ENCODE data around the gene GOLGA8B. TPM values are rescaled to one million over a fixed set of nuclear protein-coding genes. Genes with fewer than 3 reads are reported as not detected.

Gene GOLGA8B
- total and polyA plus RNA-seq, 4 donors: 8.4 to 71.0 (median 22.9) TPM

- 80% methylated on average over 7 of the region's 7 CpGs for WGBS
- no peaks in the 10 kb centered on the region for H3K27me3 ChIP-seq (ENCODE audit: control insufficient read depth in 4 of 4, insufficient read depth in 4 of 4, low read length in 3 of 4)
- no peak overlapping the region for H3K27ac ChIP-seq (ENCODE audit: low read depth in 1 of 2, low read length in 2 of 2)
- DNase-seq (ENCODE audit: low spot score): no peak
- H3K9ac ChIP-seq (ENCODE audit: low read depth in 1 of 2, low read length in 2 of 2): no peak overlapping the region
- peaks cover 2 to 26% (median 18%) of the 10 kb centered on the region in 4 donors for H3K4me1 ChIP-seq (ENCODE audit: control insufficient read depth in 4 of 4, insufficient read depth in 4 of 4, low read length in 3 of 4)
- no peaks in the 10 kb centered on the region for H3K36me3 ChIP-seq (ENCODE audit: control insufficient read depth in 4 of 4, insufficient read depth in 3 of 4, low read depth in 1 of 4, low read length in 3 of 4)
- no peak for TF ChIP-seq GABPA (IDR thresholded peaks at IDR 0.05 in 1 of 2, conservative IDR thresholded peaks at IDR 0.05 in 1 of 2)
- TF ChIP-seq REST (IDR thresholded peaks at IDR 0.05): no peak
- TF ChIP-seq JUND (IDR thresholded peaks at IDR 0.05): no peak
- TF ChIP-seq FOXA1 (IDR thresholded peaks at IDR 0.05): no peak
- no peak for TF ChIP-seq FOXA2 (IDR thresholded peaks at IDR 0.05)
- TF ChIP-seq MAX (IDR thresholded peaks at IDR 0.05): no peak
- TF ChIP-seq RAD21 (IDR thresholded peaks at IDR 0.05): no peak
- no peak for TF ChIP-seq ATF3 (IDR thresholded peaks at IDR 0.05)
- no peak for TF ChIP-seq RXRA (IDR thresholded peaks at IDR 0.05)
- TF ChIP-seq HNF4A (conservative IDR thresholded peaks at IDR 0.05): no peak
- no peak for TF ChIP-seq HNF4G (IDR thresholded peaks at IDR 0.05)
- TF ChIP-seq SP1 (IDR thresholded peaks at IDR 0.05): no peak
- no peak for TF ChIP-seq EGR1 (IDR thresholded peaks at IDR 0.05; ENCODE audit: low read depth in 2 of 2)
- no peak for TF ChIP-seq TAF1 (conservative IDR thresholded peaks at IDR 0.05)
- no peak overlapping the region for H3K4me3 ChIP-seq (ENCODE audit: low read depth in 1 of 3, low read length in 3 of 3)
- no peaks in the 10 kb centered on the region for H3K9me3 ChIP-seq (ENCODE audit: control insufficient read depth in 4 of 4, low read length in 3 of 4)
Measured at GRCh38 chr15:34584996-34585395, 1.5 kb upstream of the GOLGA8B start.

- Histone ChIP-seq H3K4me1 (ENCODE audit: control insufficient read depth in 4 of 4, insufficient read depth in 4 of 4, low read length in 3 of 4) (peaks cover 2 to 26% (median 18%) of the 10 kb centered on the region in 4 donors), H3K9me3 (ENCODE audit: control insufficient read depth in 4 of 4, low read length in 3 of 4) (no peaks in the 10 kb centered on the region), H3K4me3 (ENCODE audit: low read depth in 1 of 3, low read length in 3 of 3) (peak overlapping the region in 2 of 3 donors; percentile 70 to 87), H3K27me3 (ENCODE audit: control insufficient read depth in 4 of 4, insufficient read depth in 4 of 4, low read length in 3 of 4) (no peaks in the 10 kb centered on the region), H3K27ac (ENCODE audit: low read depth in 1 of 2, low read length in 2 of 2) (no peak overlapping the region), H3K9ac (ENCODE audit: low read depth in 1 of 2, low read length in 2 of 2) (no peak overlapping the region), H3K36me3 (ENCODE audit: control insufficient read depth in 4 of 4, insufficient read depth in 3 of 4, low read depth in 1 of 4, low read length in 3 of 4) (no peaks in the 10 kb centered on the region)
- peak; percentile 40 for DNase-seq (ENCODE audit: low spot score)
- no peak for TF ChIP-seq EGR1 (IDR thresholded peaks at IDR 0.05; ENCODE audit: low read depth in 2 of 2)
- no peak for TF ChIP-seq MAX (IDR thresholded peaks at IDR 0.05)
- TF ChIP-seq JUND (IDR thresholded peaks at IDR 0.05): no peak
- TF ChIP-seq ATF3 (IDR thresholded peaks at IDR 0.05): no peak
- TF ChIP-seq CTCF (IDR thresholded peaks at IDR 0.05; ENCODE audit: low read depth, low read length, missing input control): no peak
- TF ChIP-seq HNF4A (conservative IDR thresholded peaks at IDR 0.05): peak in 1 of 2 donors; percentile 25
- 31% methylated on average over 13 of the region's 13 CpGs for WGBS
Measured at GRCh38 chr15:34584330-34584668, 848 bp upstream of the GOLGA8B start.

All from liver (tissue), 9 donors.